Measurements from ENCODE around the gene SDK2. TPM values are rescaled to one million over a fixed set of nuclear protein-coding genes. Genes with fewer than 3 reads are reported as not detected.

The SDK2 gene
- total and polyA plus RNA-seq, 2 experiments from 2014 or later = 0.74 to 5.1 TPM

DNA sequence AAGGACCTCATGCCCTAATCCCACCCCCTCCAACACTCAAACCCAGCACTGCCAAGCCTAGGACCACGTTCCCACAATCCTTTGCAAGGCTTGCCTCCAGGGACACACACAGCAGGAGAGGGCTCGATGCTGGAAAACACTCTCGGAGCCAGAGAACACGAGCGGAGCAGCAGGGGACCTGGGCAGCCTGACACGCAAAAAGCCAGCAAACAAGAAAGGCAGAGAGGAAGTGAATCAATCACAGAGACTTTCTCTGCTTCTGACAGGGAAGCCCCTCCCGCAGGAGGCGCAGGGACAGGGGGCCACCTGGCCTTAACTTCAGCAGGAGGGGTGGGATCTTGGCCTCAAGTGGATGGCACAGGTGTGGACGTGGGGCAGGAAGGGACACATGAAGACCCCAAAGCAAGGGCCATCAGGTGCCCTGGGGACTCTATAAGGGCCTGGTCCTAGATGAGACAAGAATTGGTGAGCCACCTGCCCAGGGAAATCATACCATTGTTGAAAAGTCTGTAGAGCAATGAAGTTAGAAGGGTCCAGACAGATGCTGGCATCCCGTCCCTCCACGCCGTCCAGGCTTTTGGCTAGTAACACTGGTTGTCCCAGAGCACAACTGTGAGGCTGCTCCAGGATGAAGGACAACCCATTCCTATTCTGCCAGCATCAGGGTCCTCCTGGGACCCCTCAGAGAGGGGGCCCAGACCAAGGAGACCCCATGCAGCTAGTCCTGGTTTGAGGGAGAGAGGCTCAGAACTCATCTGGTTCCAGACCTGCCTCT, 2.2 kb downstream of the SDK2 start:
- no peak overlapping the region for H2AFZ ChIP-seq
- Mint-ChIP-seq H3K4me1 (peaks cover 33% of the 10 kb centered on the region), H3K4me3 (peak overlapping the region; percentile 53), H3K9me3 (no peaks in the 10 kb centered on the region; the same call in 2 of the 3 replicates), H3K27me3 (ENCODE audit: insufficient read depth, low read depth, poor library complexity) (peaks cover 47% of the 10 kb centered on the region), H3K27ac (no peak overlapping the region), H3K36me3 (ENCODE audit: low read depth) (no peaks in the 10 kb centered on the region)
- ATAC-seq (no peak), DNase-seq (ENCODE audit: low spot score) (no peak)
- H3K9me2 ChIP-seq (ENCODE audit: insufficient read depth) = no peaks in the 10 kb centered on the region
- 0 out of 2 replicates have a peak overlapping the region, but pooled peaks have one; percentile 81 for H3K4me3 ChIP-seq
- peak overlapping the region; percentile 92 for H3K4me2 ChIP-seq
- H3K4me1 ChIP-seq (ENCODE audit: insufficient read depth) = peaks cover 10% of the 10 kb centered on the region; the same call in 1 of the 2 replicates
- H3K27ac ChIP-seq (ENCODE audit: low read depth) = no peak overlapping the region
- H3K79me2 ChIP-seq (replicated peaks; ENCODE audit: insufficient read depth) = 0 out of 2 replicates have a peak, but pooled peaks cover 4% of the 10 kb centered on the region
- H4K20me1 ChIP-seq (replicated peaks; ENCODE audit: insufficient read depth) = peaks cover 4% of the 10 kb centered on the region; the same call in 1 of the 2 replicates
- peaks cover 59% of the 10 kb centered on the region for H3K27me3 ChIP-seq (ENCODE audit: insufficient read depth)
- no peaks in the 10 kb centered on the region for H3K36me3 ChIP-seq (ENCODE audit: insufficient read depth)
- no peaks in the 10 kb centered on the region for H3F3A ChIP-seq (replicated peaks; ENCODE audit: low read depth)
- TF ChIP-seq JUNB (IDR thresholded peaks at IDR 0.05; ENCODE audit: unreplicated experiment) = no peak
- TF ChIP-seq POLR2AphosphoS5 (IDR thresholded peaks at IDR 0.05; ENCODE audit: low read depth) = no peak
- no peak for TF ChIP-seq ZNF114 (CRISPR knock-in tag; IDR thresholded peaks at IDR 0.05)
- TF ChIP-seq ZNF462 (CRISPR knock-in tag; IDR thresholded peaks at IDR 0.05) = no peak
- no peak for TF ChIP-seq CREB1 (CRISPR knock-in tag; IDR thresholded peaks at IDR 0.05; ENCODE audit: low read depth)
